ENCODE measurements around the gene SNCB. TPM values are rescaled to one million over a fixed set of nuclear protein-coding genes. Genes with fewer than 3 reads are reported as not detected.

SNCB gene
- total and polyA plus RNA-seq, 2 of the 8 experiments (the other 6 are each of a cell fraction or from before 2014, with no cell fraction given), result 4.2 to 5.9 TPM

DNA sequence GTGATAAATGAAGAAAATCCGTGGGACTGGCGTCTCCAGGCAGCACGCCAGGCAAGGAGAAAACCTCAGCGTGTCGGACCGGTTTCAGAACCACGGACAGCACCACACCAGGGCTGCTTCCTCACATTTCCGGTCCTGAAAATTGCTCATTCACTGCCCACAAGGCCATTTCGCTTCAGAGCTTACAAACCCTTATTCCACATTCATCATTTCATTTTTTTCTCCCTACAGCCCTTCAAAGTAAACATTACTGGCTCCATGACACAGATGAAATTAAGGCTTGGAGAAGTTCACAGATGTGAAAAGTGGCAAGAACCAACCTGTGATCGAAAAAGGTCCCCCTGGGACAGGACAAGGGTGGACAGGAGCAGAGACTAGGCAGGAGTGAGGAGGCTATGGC, 18.9 kb downstream of the SNCB start (continued):
- TF ChIP-seq KDM1A (IDR thresholded peaks at IDR 0.05; ENCODE audit: borderline replicate concordance, low read length) (no peak), NRF1 (IDR thresholded peaks at IDR 0.05; ENCODE audit: low read depth, low read length) (no peak), GTF2F1 (IDR thresholded peaks at IDR 0.05; ENCODE audit: borderline replicate concordance, low read depth, low read length) (no peak), RNF2 (IDR thresholded peaks at IDR 0.05; ENCODE audit: borderline replicate concordance, low read depth, low read length, missing control alignments, poor library complexity, severe bottlenecking) (no peak), ASH2L (IDR thresholded peaks at IDR 0.05; ENCODE audit: low read length) (no peak)
- TF ChIP-seq, protein P1, sequence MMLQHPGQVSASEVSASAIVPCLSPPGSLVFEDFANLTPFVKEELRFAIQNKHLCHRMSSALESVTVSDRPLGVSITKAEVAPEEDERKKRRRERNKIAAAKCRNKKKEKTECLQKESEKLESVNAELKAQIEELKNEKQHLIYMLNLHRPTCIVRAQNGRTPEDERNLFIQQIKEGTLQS (IDR thresholded peaks at IDR 0.05; ENCODE audit: insufficient read depth, low read depth, low read length), result no peak
